Mucosa of rectum (tissue), 2 donors: ENCODE results near the gene GPR107.
A peak's percentile ranks its signal among the peaks of the same experiment; 100 is the strongest.

Experiments used
- H3K27ac ChIP-seq, 2 donors: one replicate each; pipeline ENCODE4 v1.7.0; 2013; ENCODE audit warnings: inconsistent platforms in 2 of 2, low read depth in 2 of 2, low read length in 2 of 2
- H3K27me3 ChIP-seq, 2 donors: one replicate each; pipeline ENCODE4 v1.7.0; 2013; ENCODE audit warnings: low read length in 2 of 2; ENCODE audit not compliant: control insufficient read depth in 2 of 2, insufficient read depth in 2 of 2
- H3K36me3 ChIP-seq, 2 donors: one replicate each; pipeline ENCODE4 v1.7.0; 2013; ENCODE audit warnings: low read length in 2 of 2; ENCODE audit not compliant: control insufficient read depth in 2 of 2, insufficient read depth in 2 of 2
- H3K4me1 ChIP-seq, 2 donors: one replicate each; pipeline ENCODE4 v1.7.0; 2013; ENCODE audit warnings: low read length in 2 of 2, mild to moderate bottlenecking in 1 of 2; ENCODE audit not compliant: control insufficient read depth in 2 of 2, insufficient read depth in 2 of 2
- H3K4me3 ChIP-seq, 2 donors: one replicate each; pipeline ENCODE4 v1.7.0; 2013; ENCODE audit warnings: low read length in 2 of 2
- H3K9ac ChIP-seq, 2 donors: one replicate each; pipeline ENCODE4 v1.7.0; 2013; ENCODE audit warnings: low read length in 2 of 2, low read depth in 1 of 2, mild to moderate bottlenecking in 1 of 2
- H3K9me3 ChIP-seq, 2 donors: one replicate each; pipeline ENCODE4 v1.7.0; 2013; ENCODE audit warnings: low read length in 2 of 2; ENCODE audit not compliant: control insufficient read depth in 2 of 2
- donor health status: healthy.
- donor health status: Normal muscosa, but diverticular disease.

GPR107 gene

DNA sequence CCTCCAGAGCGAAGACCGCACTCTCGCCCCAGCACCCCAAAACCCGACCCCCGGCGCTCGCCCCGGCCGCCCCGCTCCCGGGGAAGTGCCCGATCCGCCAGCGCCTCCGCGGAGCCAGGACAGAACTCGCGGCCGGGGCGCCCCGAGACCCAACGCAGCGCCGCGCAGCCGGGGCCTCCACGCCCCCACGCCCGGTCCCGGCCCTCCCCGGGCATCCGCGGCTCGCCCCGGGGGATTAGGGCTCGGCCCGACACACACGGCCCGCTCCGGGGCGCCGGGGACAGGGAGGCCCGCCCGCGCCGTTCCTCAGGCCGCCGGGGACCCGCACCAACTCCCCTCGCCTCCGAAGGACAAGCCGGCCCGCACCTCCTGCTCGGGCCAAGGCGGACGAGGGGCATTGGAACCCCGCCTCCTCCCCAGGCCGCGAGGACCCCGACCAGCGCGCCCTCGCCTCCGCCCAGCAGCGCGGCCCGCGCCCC is 11.3 kb upstream of the GPR107 start:
- Histone ChIP-seq H3K4me3 (peak overlapping the region; percentile 82 to 91), H3K36me3 (no peaks in the 10 kb centered on the region), H3K27ac (peak overlapping the region; percentile 84 to 92), H3K4me1 (peaks cover 11 to 21% of the 10 kb centered on the region in 2 donors), H3K9me3 (no peaks in the 10 kb centered on the region), H3K9ac (peak overlapping the region; percentile 89 to 94), H3K27me3 (no peaks in the 10 kb centered on the region)

DNA sequence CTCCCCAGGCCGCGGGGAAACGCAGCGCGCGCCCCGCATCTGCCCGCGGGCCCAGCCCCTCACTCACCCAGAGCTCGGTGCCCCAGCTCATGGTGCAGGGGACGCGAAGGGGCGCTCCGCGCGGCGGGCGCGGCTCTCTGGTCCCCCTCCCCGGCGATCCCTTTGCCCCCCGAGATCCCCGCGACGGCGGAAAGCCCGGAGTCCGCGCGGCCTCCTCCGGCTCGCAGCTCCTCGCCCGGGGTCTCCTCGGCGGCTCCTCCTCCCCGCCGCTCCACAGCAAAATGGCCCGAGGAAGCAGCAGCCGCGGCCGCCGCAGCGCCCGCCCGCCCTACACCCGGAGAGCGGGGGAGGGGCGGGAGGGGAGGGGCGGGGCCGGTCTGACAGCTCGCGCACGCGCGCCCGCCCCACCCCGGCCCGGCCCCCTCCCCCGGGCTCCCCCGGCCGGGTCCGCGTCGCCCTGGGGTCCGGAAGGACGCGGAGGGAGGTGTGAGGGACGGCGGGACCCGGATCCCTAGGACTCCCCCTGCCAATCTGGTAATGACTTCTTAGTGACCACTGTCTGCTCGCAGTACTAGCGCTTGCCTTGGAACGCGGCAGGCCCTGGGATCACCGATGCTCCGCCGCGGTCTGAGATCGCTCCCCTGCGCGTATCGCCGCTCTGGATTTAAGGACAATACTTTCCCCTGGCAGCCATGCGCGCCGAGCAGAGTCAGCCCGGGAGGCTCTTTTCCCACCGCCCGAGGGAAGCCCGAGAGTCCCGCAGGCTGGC is 10.6 kb upstream of the GPR107 start, which contains the start of gene FNBP1:
TSS of gene FNBP1 (minus strand) at position 305 of the 769 bp plus-strand sequence. CDS start at position 91, 214 bp downstream.
- Histone ChIP-seq H3K27me3 (no peaks in the 10 kb centered on the region), H3K9ac (peak within 1 kb of the TSS; percentile 89 to 94), H3K4me1 (peaks cover 11 to 19% of the 10 kb centered on the region in 2 donors), H3K9me3 (no peaks in the 10 kb centered on the region), H3K27ac (peak within 1 kb of the TSS; percentile 84 to 92), H3K36me3 (no peaks in the 10 kb centered on the region), H3K4me3 (peak within 1 kb of the TSS; percentile 82 to 91)

DNA sequence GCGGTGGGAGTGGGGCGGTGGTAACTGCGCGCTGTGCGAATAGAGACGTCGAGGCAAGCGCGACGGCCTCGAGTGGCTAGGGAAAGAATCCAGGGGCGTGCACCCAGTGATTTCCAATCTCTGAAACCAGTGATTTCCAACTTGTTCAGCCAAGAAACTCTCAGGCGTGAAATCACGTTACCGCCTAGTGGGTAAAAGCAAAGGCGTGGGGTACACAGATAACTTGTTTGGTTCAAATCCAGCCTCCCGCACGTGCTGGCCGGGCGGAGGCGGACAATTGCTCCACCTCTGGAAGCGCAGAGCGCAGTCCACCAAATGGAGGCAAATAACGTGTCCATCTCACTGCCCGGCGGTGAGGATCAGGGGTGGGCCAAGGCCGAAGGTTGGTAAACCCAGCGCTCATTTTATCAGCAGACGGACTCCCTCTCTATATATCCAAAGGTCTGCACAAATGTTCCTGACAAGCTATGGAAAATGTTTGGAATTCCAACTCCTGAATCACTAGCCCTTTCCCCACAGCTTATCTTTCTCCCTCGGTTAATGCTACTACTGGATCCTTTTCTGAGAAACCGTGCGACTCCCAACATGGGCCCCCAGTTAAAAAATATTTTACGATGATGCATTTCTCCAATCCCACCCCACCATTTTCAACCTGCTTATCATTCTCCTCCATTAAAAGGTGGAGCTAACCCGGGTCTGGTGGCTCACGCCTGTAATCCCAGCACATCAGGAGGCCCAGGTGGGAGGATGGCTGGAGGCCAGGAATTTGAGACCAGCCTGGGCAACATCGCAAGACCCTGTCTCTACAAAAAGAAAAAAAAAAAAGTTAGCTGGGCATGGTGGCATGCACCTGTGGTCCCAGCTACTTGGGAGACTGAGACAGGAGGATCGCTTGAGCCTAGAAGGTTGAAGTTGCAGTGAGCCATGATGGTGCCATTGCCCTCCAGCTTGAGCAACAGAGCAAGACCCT is 9.8 kb upstream of the GPR107 start:
- Histone ChIP-seq H3K4me1 (peaks cover 11 to 19% of the 10 kb centered on the region in 2 donors), H3K27ac (peak overlapping the region; percentile 82 to 92), H3K4me3 (peak overlapping the region; percentile 80), H3K27me3 (no peaks in the 10 kb centered on the region), H3K9ac (peak overlapping the region; percentile 38 to 69), H3K9me3 (no peaks in the 10 kb centered on the region), H3K36me3 (no peaks in the 10 kb centered on the region)

DNA sequence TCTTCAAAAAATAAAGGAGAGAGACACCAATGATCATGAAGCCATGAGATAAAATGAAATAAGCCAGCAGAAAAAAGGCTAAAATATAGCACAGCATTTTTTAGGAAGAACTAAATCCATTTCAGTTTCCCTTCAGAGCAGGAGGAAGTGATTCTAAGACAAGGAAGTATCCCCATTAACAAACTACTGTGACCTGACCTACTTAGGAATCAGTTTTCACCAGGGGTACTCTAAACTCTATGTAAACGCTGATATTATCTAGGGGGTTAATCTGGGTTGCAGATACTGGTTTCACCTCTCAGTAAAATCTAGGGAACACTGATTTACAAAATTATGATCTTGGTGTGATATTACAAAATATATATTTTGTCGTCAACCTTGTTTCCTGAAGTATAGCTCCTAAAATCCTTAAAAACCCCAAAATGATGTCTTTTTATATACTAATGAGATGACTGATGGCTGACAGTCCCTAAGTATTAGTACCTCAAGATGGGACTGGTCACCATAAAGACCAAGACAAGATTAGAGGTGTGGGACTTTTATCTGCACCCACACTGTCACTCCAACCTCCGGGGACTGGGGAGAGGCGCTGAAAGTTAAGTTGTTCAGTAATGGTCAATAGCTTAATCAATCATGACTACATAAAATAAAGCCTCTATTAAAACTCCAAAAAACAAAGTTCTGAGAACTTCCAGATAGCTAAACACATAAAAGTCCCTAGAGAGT is 7.8 kb upstream of the GPR107 start:
- peak overlapping the region in 1 of 2 donors; percentile 63 for H3K27ac ChIP-seq

DNA sequence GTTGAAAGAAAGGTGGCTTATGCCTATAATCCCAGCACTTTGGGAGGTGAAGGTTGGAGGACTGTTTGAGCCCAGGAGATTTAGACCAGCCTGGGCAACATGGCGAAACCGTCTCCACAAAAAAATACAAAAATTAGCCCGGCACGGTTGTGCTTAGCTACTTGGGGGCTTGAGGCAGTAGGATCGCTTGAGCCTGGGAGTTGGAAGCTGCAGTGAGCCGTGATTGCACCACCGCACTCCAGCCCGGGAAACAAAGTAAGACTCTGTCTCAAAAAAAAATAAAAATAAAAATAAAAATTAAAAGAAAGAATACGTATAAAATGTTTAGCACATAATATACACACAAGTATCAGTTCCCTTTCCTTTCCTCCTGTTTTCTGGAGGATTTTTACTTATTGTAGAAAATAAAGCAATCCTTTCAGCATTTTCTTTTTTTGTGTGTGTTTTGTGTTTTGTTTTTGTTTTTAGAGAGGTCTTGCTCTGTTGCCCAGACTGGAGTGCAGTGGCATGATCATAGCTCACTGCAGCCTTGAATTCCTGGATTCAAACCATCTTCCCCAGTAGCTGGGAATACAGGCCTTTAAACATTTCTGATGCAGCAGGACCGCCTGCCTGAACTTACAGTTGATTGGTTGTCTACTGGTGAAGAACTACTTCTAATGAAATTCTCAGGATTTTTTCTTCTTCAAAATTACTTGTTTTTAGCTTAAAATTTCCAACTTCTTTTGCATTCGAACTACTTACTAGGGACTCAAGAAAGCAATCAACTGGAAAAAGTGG is 4.1 kb upstream of the GPR107 start:
- H3K27ac ChIP-seq, result no peak overlapping the region
- H3K4me3 ChIP-seq, result no peak overlapping the region

More for the DNA sequence above, 7.8 kb upstream of the GPR107 start:
- no peak overlapping the region for H3K4me3 ChIP-seq
- H3K36me3 ChIP-seq, result no peaks in the 10 kb centered on the region
- peaks cover 11 to 19% of the 10 kb centered on the region in 2 donors for H3K4me1 ChIP-seq
- peak overlapping the region in 1 of 2 donors; percentile 20 for H3K9ac ChIP-seq
- no peaks in the 10 kb centered on the region for H3K27me3 ChIP-seq
- H3K9me3 ChIP-seq, result no peaks in the 10 kb centered on the region

DNA sequence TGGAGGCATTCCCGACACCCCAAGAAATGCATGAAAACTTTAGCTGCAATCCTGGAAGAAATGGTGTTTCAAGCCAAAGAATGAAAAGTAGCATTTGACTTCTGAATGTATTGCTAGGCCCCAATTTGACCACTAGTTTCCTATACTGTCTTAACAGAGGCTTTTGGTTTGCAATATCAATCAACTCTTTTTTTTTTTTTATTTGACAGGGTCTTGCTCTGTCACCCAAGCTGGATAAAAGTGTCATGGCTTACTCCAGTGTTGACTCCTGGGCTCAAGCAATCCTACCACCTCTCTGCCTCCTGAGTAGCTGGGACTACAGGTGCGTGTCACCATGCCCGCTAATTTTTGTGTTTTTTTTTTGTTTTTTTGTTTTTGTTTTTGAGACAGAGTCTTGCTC is 3.2 kb upstream of the GPR107 start:
- H3K36me3 ChIP-seq, result no peaks in the 10 kb centered on the region
- H3K27ac ChIP-seq, result no peak overlapping the region
- H3K9me3 ChIP-seq, result no peaks in the 10 kb centered on the region
- H3K4me3 ChIP-seq, result no peak overlapping the region
- no peak overlapping the region for H3K9ac ChIP-seq
- H3K27me3 ChIP-seq, result no peaks in the 10 kb centered on the region
- H3K4me1 ChIP-seq, result peaks cover 14 to 16% of the 10 kb centered on the region in 2 donors

More for the DNA sequence above, 4.1 kb upstream of the GPR107 start:
- Histone ChIP-seq H3K9me3 (no peaks in the 10 kb centered on the region), H3K4me1 (peaks cover 12 to 13% of the 10 kb centered on the region in 2 donors), H3K27me3 (no peaks in the 10 kb centered on the region), H3K9ac (no peak overlapping the region), H3K36me3 (no peaks in the 10 kb centered on the region)

DNA sequence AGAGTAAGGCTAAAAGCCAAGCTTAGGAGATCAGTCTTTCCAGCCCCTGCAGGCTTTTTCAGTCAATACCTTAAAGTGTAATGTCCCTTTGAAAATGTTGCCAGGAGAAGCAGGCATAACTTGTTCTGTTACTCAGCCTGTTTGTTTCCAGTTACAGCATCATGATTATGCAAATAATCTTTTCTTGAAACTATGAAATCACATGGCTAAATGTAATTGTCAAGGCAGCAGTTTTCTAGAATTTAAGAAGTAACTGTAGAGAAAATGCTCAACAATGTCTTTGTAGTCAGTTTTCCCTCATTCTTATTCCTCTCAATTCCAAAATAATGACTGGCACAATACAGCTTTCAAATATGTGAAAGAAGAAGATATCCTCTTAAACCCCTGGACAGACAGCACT is 1.9 kb upstream of the GPR107 start:
- no peak overlapping the region for H3K27ac ChIP-seq
- no peak overlapping the region for H3K9ac ChIP-seq
- no peaks in the 10 kb centered on the region for H3K27me3 ChIP-seq
- no peaks in the 10 kb centered on the region for H3K9me3 ChIP-seq
- H3K36me3 ChIP-seq, result peaks cover 0 to under 1% of the 10 kb centered on the region in 2 donors
- H3K4me1 ChIP-seq, result peaks cover 11 to 13% of the 10 kb centered on the region in 2 donors
- H3K4me3 ChIP-seq, result no peak overlapping the region

DNA sequence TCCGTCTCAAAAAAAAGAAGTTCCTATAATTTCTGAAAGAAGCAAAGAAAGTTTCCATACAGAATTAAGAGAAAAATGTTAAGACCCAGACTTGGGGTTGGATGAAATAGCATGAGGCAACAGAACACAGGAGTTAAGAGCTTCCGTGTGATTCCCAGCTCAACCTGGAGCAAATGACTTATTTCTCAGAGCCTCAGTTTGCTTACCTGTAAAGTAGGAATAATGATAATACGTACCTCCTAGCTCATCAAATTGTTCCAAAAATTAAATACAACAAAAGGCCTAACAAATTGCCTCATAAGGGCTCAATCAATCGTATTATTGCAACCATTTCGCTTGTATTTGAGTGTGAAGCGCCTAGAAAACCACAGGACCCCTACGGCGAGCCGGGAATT is 600 bp upstream of the GPR107 start:
- Histone ChIP-seq H3K36me3 (peaks cover 0 to 2% of the 10 kb centered on the region in 2 donors), H3K9ac (peak overlapping the region; percentile 89 to 95), H3K27ac (peak overlapping the region; percentile 77 to 89), H3K4me1 (peaks cover 12 to 13% of the 10 kb centered on the region in 2 donors), H3K27me3 (no peaks in the 10 kb centered on the region), H3K4me3 (peak overlapping the region; percentile 80 to 93), H3K9me3 (no peaks in the 10 kb centered on the region)

DNA sequence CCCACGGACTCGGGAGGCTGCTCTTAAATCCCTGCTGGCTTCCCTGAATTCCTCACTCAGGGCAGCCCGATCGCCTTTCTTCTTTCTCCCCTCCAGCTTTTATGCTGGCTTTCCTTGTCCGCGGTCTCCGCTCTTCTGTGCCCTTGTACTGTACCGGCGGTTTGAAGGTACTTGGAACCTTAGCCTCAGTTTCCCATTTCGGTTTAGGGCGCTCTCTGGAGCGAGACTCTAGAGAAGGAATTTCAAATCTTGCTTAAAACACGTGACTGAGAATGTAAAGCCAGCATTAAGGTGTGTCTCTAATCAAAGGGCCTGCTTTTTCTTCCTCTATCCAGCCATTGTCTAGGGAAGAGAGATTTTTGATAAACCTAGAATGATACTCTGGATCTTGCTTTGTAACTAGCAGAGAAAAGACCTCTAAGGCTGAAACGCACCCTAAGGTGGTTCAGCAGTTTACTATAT is 650 bp downstream of the GPR107 start:
- Histone ChIP-seq H3K27me3 (no peaks in the 10 kb centered on the region), H3K9ac (peak overlapping the region; percentile 89 to 95), H3K9me3 (no peaks in the 10 kb centered on the region), H3K4me3 (peak overlapping the region; percentile 80 to 93), H3K36me3 (peaks cover 0 to 4% of the 10 kb centered on the region in 2 donors), H3K27ac (peak overlapping the region; percentile 77 to 89), H3K4me1 (peaks cover 17 to 18% of the 10 kb centered on the region in 2 donors)
